ENCODE measurements around the gene CAVIN1. TPM values are rescaled to one million over a fixed set of nuclear protein-coding genes. Genes with fewer than 3 reads are reported as not detected.

CAVIN1 gene
- total and polyA plus RNA-seq, 11 donors, result 140 to 318 (median 253) TPM

GRCh38 chr17:42389899-42390298, 33.2 kb downstream of the CAVIN1 start:
- H3K4me3 ChIP-seq, result no peak overlapping the region
- peak overlapping the region in 6 of 12 donors; percentile 94 to 100 (median 100) for H3K27ac ChIP-seq
- H3K4me1 ChIP-seq, result peaks cover 3 to 35% (median 19%) of the 10 kb centered on the region in 12 donors
- ATAC-seq (no peak), DNase-seq (no peak)
- no peaks in the 10 kb centered on the region for H3K9me3 ChIP-seq
- 96 to 99% (median 97%) methylated on average over 5 of the region's 5 CpGs for WGBS, 4 donors
- H3K36me3 ChIP-seq, result peaks cover 0 to 2% (median 0%) of the 10 kb centered on the region in 9 donors
- no peaks in the 10 kb centered on the region for H3K27me3 ChIP-seq
- intact Hi-C loops (cut with DNase I), result loop anchor here in 8 of 10 donors (2.0 to 5.0 kb wide), 4 partner anchors 17 to 68 kb away; no protein-coding TSS in a partner anchor
- TF ChIP-seq POLR2A (IDR thresholded peaks at IDR 0.05), result no peak
- no peak for TF ChIP-seq CTCF (IDR thresholded peaks at IDR 0.05)

- Histone ChIP-seq H3K9me3 (no peaks in the 10 kb centered on the region), H3K36me3 (peaks cover 0 to 10% (median 0%) of the 10 kb centered on the region in 9 donors), H3K27me3 (no peaks in the 10 kb centered on the region), H3K4me3 (peak overlapping the region in 11 of 12 donors; percentile 21 to 100 (median 84)), H3K4me1 (peaks cover 3 to 44% (median 24%) of the 10 kb centered on the region in 12 donors), H3K27ac (peak overlapping the region; percentile 87 to 100 (median 96))
- ATAC-seq, result peak in 1 of 4 donors; percentile 44
- intact Hi-C loops (cut with DNase I), result loop anchor here in 7 of 10 donors (2.0 to 5.0 kb wide), 3 partner anchors 18 to 67 kb away; no protein-coding TSS in a partner anchor
- WGBS, 4 donors, result 1 to 7% (median 1%) methylated on average over 11 of the region's 11 CpGs
- TF ChIP-seq CTCF (IDR thresholded peaks at IDR 0.05) (no peak), POLR2A (IDR thresholded peaks at IDR 0.05) (no peak)
- DNase-seq, result no peak
Observed at GRCh38 chr17:42389135-42389417, 34.0 kb downstream of the CAVIN1 start.

- H3K36me3 ChIP-seq, result peaks cover 0 to 14% (median 0%) of the 10 kb centered on the region in 9 donors
- H3K9me3 ChIP-seq, result no peaks in the 10 kb centered on the region
- TF ChIP-seq POLR2A (IDR thresholded peaks at IDR 0.05), result peak in 1 of 2 donors; percentile 98
- peak in 2 of 12 donors; percentile 11 to 25 for TF ChIP-seq CTCF (IDR thresholded peaks at IDR 0.05)
- peak within 1 kb of the TSS; percentile 76 to 100 (median 89) for H3K4me3 ChIP-seq
- 0% methylated on average over 30 to 44 of the region's 44 CpGs for whole genome bisulfite sequencing, 4 donors
- H3K27me3 ChIP-seq, result no peaks in the 10 kb centered on the region
- H3K27ac ChIP-seq, result peak within 1 kb of the TSS; percentile 96 to 100 (median 99)
- ATAC-seq (peak; percentile 95 to 99 (median 98)), DNase-seq (peak; percentile 100)
- intact Hi-C loops (cut with DNase I), result loop anchor here in 7 of 10 donors (2.0 to 5.0 kb wide), 3 partner anchors 18 to 66 kb away; no protein-coding TSS in a partner anchor
- H3K4me1 ChIP-seq, result peaks cover 3 to 49% (median 24%) of the 10 kb centered on the region in 12 donors
Observed at GRCh38 chr17:42388381-42389134, 34.5 kb downstream of the CAVIN1 start, which contains the start of gene STAT3. STAT3 (minus strand) TSS chr17:42388442; CDS start chr17:42348516, 39,926 bp downstream.

All from heart left ventricle (tissue), 16 donors.